Ishikawa (cell line): ENCODE data around the gene NUTM1.

Experiments used
- CEBPB ChIP-seq: IDR thresholded peaks from 2 replicates; pipeline ENCODE4 v1.6.1; 2012
- CREB1 ChIP-seq: IDR thresholded peaks from 2 replicates; pipeline ENCODE4 v1.6.1; 2012; ENCODE audit warnings: low read depth
- EGR1 ChIP-seq: IDR thresholded peaks from 2 replicates; pipeline ENCODE4 v1.6.1; 2012
- EP300 ChIP-seq: IDR thresholded peaks from 2 replicates; pipeline ENCODE4 v1.6.1; 2012; ENCODE audit warnings: borderline replicate concordance
- FOXM1 ChIP-seq: IDR thresholded peaks from 2 replicates; pipeline ENCODE4 v1.6.1; 2012; ENCODE audit warnings: low read depth, borderline replicate concordance
- NFIC ChIP-seq: IDR thresholded peaks from 2 replicates; pipeline ENCODE4 v1.6.1; 2012
- RAD21 ChIP-seq: IDR thresholded peaks from 2 replicates; pipeline ENCODE4 v1.6.1; 2012; ENCODE audit warnings: low read depth
- TAF1 ChIP-seq: IDR thresholded peaks from 2 replicates; pipeline ENCODE4 v1.6.1; 2012; ENCODE audit warnings: low read depth, mild to moderate bottlenecking
- TCF12 ChIP-seq: IDR thresholded peaks from 2 replicates; pipeline ENCODE4 v1.6.1; 2012; ENCODE audit warnings: low read depth
- TEAD4 ChIP-seq: IDR thresholded peaks from 2 replicates; pipeline ENCODE4 v1.6.1; 2012
- YY1 ChIP-seq: IDR thresholded peaks from 2 replicates; pipeline ENCODE4 v1.6.1; 2012; ENCODE audit warnings: low read depth
- ZBTB7A ChIP-seq: IDR thresholded peaks from 2 replicates; pipeline ENCODE4 v1.6.1; 2012; ENCODE audit warnings: low read depth
- TF ChIP-seq, protein P1 (sequence below): IDR thresholded peaks from 2 replicates; pipeline ENCODE4 v1.6.1; 2012
- TF ChIP-seq, protein P2 (sequence below): IDR thresholded peaks from 2 replicates; pipeline ENCODE4 v1.6.1; 2012; ENCODE audit warnings: low read depth, mild to moderate bottlenecking
- TF ChIP-seq, protein P3 (sequence below): IDR thresholded peaks from 2 replicates; pipeline ENCODE4 v1.6.1; 2012

Gene NUTM1

DNA sequence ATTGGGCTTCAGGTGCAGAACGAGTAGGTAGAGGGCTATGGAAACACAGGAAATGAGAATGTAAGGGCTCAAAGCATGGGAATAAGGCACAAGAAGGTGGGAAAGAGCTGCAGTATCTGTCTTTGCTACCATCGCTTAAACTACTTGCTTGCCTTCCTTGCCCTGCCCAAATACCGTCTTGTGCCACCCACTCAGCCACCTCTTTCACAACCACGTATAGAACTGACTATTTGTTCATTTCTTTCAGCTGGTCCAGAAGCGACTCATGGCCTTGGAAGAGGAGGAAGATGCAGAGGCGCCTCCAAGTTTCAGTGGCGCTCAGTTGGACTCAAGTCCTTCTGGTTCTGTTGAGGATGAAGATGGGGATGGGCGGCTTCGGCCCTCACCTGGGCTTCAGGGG, 12.1 kb downstream of the NUTM1 start:
- no peak for TF ChIP-seq NFIC
- TF ChIP-seq FOXM1, result no peak
- TF ChIP-seq RAD21, result no peak
- no peak for TF ChIP-seq EP300
- no peak for TF ChIP-seq EGR1
- TF ChIP-seq, protein P1, sequence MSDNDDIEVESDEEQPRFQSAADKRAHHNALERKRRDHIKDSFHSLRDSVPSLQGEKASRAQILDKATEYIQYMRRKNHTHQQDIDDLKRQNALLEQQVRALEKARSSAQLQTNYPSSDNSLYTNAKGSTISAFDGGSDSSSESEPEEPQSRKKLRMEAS, result no peak
- no peak for TF ChIP-seq TCF12
- no peak for TF ChIP-seq TAF1
- TF ChIP-seq, protein P2, sequence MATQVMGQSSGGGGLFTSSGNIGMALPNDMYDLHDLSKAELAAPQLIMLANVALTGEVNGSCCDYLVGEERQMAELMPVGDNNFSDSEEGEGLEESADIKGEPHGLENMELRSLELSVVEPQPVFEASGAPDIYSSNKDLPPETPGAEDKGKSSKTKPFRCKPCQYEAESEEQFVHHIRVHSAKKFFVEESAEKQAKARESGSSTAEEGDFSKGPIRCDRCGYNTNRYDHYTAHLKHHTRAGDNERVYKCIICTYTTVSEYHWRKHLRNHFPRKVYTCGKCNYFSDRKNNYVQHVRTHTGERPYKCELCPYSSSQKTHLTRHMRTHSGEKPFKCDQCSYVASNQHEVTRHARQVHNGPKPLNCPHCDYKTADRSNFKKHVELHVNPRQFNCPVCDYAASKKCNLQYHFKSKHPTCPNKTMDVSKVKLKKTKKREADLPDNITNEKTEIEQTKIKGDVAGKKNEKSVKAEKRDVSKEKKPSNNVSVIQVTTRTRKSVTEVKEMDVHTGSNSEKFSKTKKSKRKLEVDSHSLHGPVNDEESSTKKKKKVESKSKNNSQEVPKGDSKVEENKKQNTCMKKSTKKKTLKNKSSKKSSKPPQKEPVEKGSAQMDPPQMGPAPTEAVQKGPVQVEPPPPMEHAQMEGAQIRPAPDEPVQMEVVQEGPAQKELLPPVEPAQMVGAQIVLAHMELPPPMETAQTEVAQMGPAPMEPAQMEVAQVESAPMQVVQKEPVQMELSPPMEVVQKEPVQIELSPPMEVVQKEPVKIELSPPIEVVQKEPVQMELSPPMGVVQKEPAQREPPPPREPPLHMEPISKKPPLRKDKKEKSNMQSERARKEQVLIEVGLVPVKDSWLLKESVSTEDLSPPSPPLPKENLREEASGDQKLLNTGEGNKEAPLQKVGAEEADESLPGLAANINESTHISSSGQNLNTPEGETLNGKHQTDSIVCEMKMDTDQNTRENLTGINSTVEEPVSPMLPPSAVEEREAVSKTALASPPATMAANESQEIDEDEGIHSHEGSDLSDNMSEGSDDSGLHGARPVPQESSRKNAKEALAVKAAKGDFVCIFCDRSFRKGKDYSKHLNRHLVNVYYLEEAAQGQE, result no peak
- TF ChIP-seq CEBPB, result no peak
- TF ChIP-seq TEAD4, result no peak
- TF ChIP-seq ZBTB7A, result no peak
- no peak for TF ChIP-seq YY1
- TF ChIP-seq, protein P3, sequence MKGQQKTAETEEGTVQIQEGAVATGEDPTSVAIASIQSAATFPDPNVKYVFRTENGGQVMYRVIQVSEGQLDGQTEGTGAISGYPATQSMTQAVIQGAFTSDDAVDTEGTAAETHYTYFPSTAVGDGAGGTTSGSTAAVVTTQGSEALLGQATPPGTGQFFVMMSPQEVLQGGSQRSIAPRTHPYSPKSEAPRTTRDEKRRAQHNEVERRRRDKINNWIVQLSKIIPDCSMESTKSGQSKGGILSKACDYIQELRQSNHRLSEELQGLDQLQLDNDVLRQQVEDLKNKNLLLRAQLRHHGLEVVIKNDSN, result no peak
- TF ChIP-seq CREB1, result no peak

DNA sequence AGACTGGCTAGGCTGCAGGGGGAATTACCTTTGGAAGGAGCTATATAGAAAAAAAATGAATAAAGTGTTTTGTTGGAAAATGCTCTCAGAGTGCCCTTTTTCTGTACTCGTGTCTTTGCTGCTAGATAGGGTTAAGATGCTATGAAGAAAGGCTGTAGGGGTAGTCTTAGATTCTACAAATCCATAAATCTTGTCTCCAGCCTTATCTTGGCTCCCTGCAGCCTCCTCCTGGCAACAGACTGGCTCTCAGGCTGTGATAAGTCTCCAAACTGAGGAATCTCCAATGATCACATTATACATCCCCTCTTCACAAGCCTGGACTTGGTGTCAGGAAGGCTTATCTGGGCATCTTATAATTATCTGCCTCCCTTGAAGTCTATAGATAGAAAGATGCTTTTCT, 14.5 kb downstream of the NUTM1 start:
- TF ChIP-seq YY1, result no peak
- TF ChIP-seq CREB1, result no peak
- TF ChIP-seq EP300, result no peak
- TF ChIP-seq ZBTB7A, result no peak
- TF ChIP-seq TEAD4, result no peak
- no peak for TF ChIP-seq TAF1
- TF ChIP-seq CEBPB, result no peak
- TF ChIP-seq NFIC, result no peak
- TF ChIP-seq RAD21, result no peak

DNA sequence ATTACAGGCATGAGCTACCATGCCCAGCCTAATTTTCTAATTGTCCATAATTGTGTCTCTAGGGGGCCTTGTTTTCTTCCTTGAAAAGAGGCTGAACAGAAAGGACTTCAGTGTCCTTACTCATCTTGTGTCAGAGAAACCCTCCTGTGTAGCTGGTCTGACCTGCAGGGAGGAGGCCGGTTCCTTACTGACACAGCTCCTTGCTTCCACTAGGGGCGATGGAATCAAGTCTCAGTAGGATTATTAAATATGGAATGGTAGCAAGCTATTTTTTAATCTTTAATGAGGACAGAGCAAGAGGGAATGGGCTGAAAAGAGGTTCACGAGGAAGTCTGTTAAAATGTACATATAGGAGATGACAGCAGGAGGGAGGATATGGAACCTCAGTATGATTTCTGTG, 15.3 kb downstream of the NUTM1 start:
- TF ChIP-seq EGR1 (no peak), TEAD4 (no peak)

DNA sequence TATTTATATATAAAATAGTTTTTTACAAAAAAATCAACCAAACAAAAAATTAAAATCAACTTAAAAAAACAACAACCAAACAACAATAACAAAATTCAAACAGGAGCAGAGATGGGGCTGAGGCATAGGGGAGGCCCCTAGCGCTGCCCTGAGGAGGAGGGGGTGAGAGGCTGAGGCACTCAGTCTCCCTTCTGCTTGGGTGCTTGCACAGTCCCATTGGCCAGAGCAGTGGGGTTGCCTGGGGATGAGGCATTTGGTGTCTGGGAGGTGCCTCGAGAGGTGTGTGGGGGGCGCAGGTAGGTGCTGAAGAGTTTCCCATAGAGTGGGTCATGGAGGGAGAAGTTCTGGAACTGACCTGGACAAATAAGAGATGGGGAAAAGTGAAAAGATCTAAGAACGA, 15.8 kb downstream of the NUTM1 start:
- TF ChIP-seq EP300 (no peak), YY1 (no peak), EGR1 (no peak)
- TF ChIP-seq, protein P3, result no peak

DNA sequence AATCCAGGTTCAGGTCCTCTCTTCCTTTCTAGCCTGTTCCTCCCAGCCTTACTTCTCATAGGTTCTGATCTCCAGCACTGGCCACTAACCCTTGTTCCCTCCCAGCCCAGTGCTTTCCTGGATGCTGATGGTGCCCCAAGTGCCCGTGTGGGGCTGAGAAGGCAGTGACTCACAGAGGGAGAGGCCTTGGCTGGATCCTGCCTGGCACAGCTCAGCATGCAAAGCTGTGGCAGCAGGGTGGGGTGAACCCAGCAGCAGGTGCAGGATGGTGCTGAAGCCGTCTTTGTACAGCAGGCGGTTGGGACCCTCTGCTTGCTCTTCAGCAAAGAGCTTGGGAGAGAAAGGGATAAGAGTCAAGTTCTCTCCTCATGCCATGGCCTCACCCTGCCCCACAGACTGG, 16.3 kb downstream of the NUTM1 start:
- TF ChIP-seq, protein P2, result no peak

DNA sequence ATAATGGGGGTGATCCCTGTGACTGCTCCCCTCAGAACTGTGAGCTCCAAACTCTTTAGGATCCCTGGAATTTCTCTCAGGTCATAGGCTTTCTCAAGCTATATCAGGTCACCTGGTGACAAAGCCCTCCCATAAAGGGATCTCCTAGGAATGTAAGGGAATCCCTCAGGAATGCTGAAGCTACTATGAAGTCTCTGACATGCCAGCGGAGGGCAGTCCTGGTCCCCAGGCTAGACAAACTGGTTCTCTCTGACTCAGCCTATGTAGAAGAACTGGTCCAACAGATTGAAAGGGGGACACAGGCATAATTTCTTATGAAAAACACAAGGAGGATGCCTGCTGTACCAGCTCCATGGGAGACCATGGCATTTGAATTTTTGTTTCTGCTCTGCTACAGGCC, 17.2 kb downstream of the NUTM1 start:
- no peak for TF ChIP-seq CEBPB
- TF ChIP-seq TEAD4, result peak; percentile 89
- TF ChIP-seq, protein P1, result no peak
- no peak for TF ChIP-seq YY1
- peak; percentile 50 for TF ChIP-seq TCF12
- TF ChIP-seq TAF1, result no peak
- TF ChIP-seq, protein P2, result no peak
- TF ChIP-seq, protein P3, result no peak
- TF ChIP-seq EGR1, result no peak
- peak; percentile 27; the same call in 1 of the 2 replicates for TF ChIP-seq EP300
